IMR-90 (cell line): Measurements from ENCODE around the gene PTPMT1.

ENCODE experiments used
- BHLHE40 ChIP-seq: fragments of 150-350 bp; IDR thresholded peaks from 2 replicates; pipeline ENCODE4 v1.6.1; 2016; ENCODE audit warnings: mild to moderate bottlenecking, low read depth, low read length
- CEBPB ChIP-seq: IDR thresholded peaks from 2 replicates; pipeline ENCODE4 v1.6.1; 2012; ENCODE audit warnings: low read depth, low read length, improper control_type of control experiment
- CHD1 ChIP-seq: IDR thresholded peaks from 2 replicates; pipeline ENCODE4 v1.6.1; 2012; ENCODE audit warnings: low read depth, low read length, improper control_type of control experiment
- ELK1 ChIP-seq: fragments of 150-350 bp; IDR thresholded peaks from 2 replicates; pipeline ENCODE4 v1.6.1; 2016; ENCODE audit warnings: low read depth, mild to moderate bottlenecking, low read length, moderate library complexity, borderline replicate concordance
- FOS ChIP-seq: fragments of 150-350 bp; IDR thresholded peaks from 2 replicates; pipeline ENCODE4 v1.6.1; 2016; ENCODE audit warnings: low read depth, low read length
- MAZ ChIP-seq: IDR thresholded peaks from 2 replicates; pipeline ENCODE4 v1.6.1; 2012; ENCODE audit warnings: low read depth, mild to moderate bottlenecking, low read length, improper control_type of control experiment, moderate library complexity, borderline replicate concordance
- MXI1 ChIP-seq: IDR thresholded peaks from 2 replicates; pipeline ENCODE4 v1.6.1; 2012; ENCODE audit warnings: low read depth, mild to moderate bottlenecking, low read length, moderate library complexity, borderline replicate concordance
- POLR2A ChIP-seq: IDR thresholded peaks from 2 replicates; pipeline ENCODE4 v1.6.1; 2012; ENCODE audit warnings: mild to moderate bottlenecking, low read depth, low read length
- RAD21 ChIP-seq: IDR thresholded peaks from 2 replicates; pipeline ENCODE4 v1.6.1; 2012; ENCODE audit warnings: low read length, improper control_type of control experiment
- RCOR1 ChIP-seq: IDR thresholded peaks from 2 replicates; pipeline ENCODE4 v1.6.1; 2012; ENCODE audit warnings: mild to moderate bottlenecking, low read length, improper control_type of control experiment; ENCODE audit not compliant: insufficient replicate concordance
- RFX5 ChIP-seq: IDR thresholded peaks from 2 replicates; pipeline ENCODE4 v1.8.0; 2012; ENCODE audit warnings: low read depth, mild to moderate bottlenecking, low read length, moderate library complexity
- SMC3 ChIP-seq: fragments of 150-350 bp; IDR thresholded peaks from 2 replicates; pipeline ENCODE4 v1.6.1; 2016; ENCODE audit warnings: low read depth, mild to moderate bottlenecking, antibody characterized with exemption, low read length, moderate library complexity
- TF ChIP-seq, protein P1 (sequence below): conservative IDR thresholded peaks from 2 replicates; pipeline ENCODE4 v1.5.1; 2012; ENCODE audit warnings: mild to moderate bottlenecking, low read depth, low read length, improper control_type of control experiment
- TF ChIP-seq, protein P2 (sequence below): fragments of 150-350 bp; IDR thresholded peaks from 2 replicates; pipeline ENCODE4 v1.6.1; 2017; ENCODE audit warnings: mild to moderate bottlenecking, antibody characterized with exemption, low read length, low read depth

GRCh38 chr11:47587039-47587716 is 21.8 kb downstream of the PTPMT1 start:
- TF ChIP-seq CEBPB (no peak), RAD21 (no peak), RCOR1 (no peak), POLR2A (no peak), SMC3 (no peak), FOS (no peak), RFX5 (no peak), BHLHE40 (no peak), MXI1 (no peak), CHD1 (no peak), ELK1 (no peak), MAZ (no peak)
- TF ChIP-seq, protein P1, sequence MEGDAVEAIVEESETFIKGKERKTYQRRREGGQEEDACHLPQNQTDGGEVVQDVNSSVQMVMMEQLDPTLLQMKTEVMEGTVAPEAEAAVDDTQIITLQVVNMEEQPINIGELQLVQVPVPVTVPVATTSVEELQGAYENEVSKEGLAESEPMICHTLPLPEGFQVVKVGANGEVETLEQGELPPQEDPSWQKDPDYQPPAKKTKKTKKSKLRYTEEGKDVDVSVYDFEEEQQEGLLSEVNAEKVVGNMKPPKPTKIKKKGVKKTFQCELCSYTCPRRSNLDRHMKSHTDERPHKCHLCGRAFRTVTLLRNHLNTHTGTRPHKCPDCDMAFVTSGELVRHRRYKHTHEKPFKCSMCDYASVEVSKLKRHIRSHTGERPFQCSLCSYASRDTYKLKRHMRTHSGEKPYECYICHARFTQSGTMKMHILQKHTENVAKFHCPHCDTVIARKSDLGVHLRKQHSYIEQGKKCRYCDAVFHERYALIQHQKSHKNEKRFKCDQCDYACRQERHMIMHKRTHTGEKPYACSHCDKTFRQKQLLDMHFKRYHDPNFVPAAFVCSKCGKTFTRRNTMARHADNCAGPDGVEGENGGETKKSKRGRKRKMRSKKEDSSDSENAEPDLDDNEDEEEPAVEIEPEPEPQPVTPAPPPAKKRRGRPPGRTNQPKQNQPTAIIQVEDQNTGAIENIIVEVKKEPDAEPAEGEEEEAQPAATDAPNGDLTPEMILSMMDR = no peak
- TF ChIP-seq, protein P2, sequence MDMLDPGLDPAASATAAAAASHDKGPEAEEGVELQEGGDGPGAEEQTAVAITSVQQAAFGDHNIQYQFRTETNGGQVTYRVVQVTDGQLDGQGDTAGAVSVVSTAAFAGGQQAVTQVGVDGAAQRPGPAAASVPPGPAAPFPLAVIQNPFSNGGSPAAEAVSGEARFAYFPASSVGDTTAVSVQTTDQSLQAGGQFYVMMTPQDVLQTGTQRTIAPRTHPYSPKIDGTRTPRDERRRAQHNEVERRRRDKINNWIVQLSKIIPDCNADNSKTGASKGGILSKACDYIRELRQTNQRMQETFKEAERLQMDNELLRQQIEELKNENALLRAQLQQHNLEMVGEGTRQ = no peak
